Skeletal muscle tissue (tissue), 4 donors: ENCODE measurements around the gene TMEM150B. TPM values are rescaled to one million over a fixed set of nuclear protein-coding genes. Genes with fewer than 3 reads are reported as not detected.

ENCODE experiments used
- H3K27ac ChIP-seq: one replicate; pipeline ENCODE4 v1.7.0; 2013; ENCODE audit warnings: mild to moderate bottlenecking, low read depth, low read length, inconsistent platforms
- H3K27me3 ChIP-seq, 3 donors: one replicate each; pipeline ENCODE4 v1.7.0; 2013; ENCODE audit warnings: low read length in 3 of 3; ENCODE audit not compliant: control insufficient read depth in 3 of 3, insufficient read depth in 3 of 3
- H3K36me3 ChIP-seq, 3 donors: one replicate each; pipeline ENCODE4 v1.7.0; 2013; ENCODE audit warnings: low read length in 3 of 3; ENCODE audit not compliant: control insufficient read depth in 3 of 3, insufficient read depth in 3 of 3
- H3K4me1 ChIP-seq, 3 donors: one replicate each; pipeline ENCODE4 v1.7.0; 2013; ENCODE audit warnings: low read length in 3 of 3, mild to moderate bottlenecking in 3 of 3; ENCODE audit not compliant: control insufficient read depth in 3 of 3, insufficient read depth in 3 of 3
- H3K4me3 ChIP-seq, 3 donors: one replicate each; pipeline ENCODE4 v1.7.0; 2013; ENCODE audit warnings: low read length in 3 of 3
- H3K9ac ChIP-seq, 3 donors: one replicate each; pipeline ENCODE4 v1.7.0; 2013; ENCODE audit warnings: low read length in 3 of 3, mild to moderate bottlenecking in 3 of 3, moderate library complexity in 2 of 3, low read depth in 1 of 3
- H3K9me3 ChIP-seq, 3 donors: one replicate each; pipeline ENCODE4 v1.7.0; 2013; ENCODE audit warnings: low read length in 3 of 3; ENCODE audit not compliant: control insufficient read depth in 3 of 3
- total RNA-seq: library from RNA; depleted of rRNA; stranded (reverse); fragments of >200 nt; gene quantifications from one replicate; pipeline ENCODE4 v1.2.3, GENCODE V29; 2014
- donor health status: Osteomylitis.

Gene TMEM150B
- total RNA-seq, 1 donor from 2014 or later, result 0.52 TPM

DNA sequence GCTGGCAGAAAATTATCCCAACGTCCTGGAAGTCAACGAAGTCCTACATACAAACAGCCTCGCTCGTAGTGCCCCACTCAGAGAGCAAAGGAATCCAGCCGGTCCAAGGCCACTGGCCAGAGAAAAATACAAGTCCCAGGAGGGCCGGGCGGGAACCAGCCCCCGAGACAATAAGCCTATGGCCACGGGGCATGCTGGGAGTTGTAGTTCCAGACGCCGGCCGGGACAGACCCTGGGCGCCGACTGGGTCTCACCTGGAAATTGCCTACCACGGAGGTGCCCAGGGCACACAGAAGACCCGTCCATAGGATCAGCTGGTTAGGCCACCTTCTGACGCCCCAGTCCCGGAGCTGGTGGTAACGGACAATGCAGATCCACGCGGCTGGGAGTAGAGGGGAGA is 5.4 kb downstream of the TMEM150B start:
- peak overlapping the region in 1 of 3 donors; percentile 25 for H3K9ac ChIP-seq
- peaks cover 0 to 14% (median 12%) of the 10 kb centered on the region in 3 donors for H3K27me3 ChIP-seq
- no peaks in the 10 kb centered on the region for H3K9me3 ChIP-seq
- H3K4me3 ChIP-seq, result no peak overlapping the region
- H3K27ac ChIP-seq, result no peak overlapping the region
- peaks cover 0 to 4% (median 0%) of the 10 kb centered on the region in 3 donors for H3K4me1 ChIP-seq
- H3K36me3 ChIP-seq, result no peaks in the 10 kb centered on the region

- no peak overlapping the region for H3K9ac ChIP-seq
- H3K4me3 ChIP-seq, result no peak overlapping the region
- H3K36me3 ChIP-seq, result no peaks in the 10 kb centered on the region
- H3K9me3 ChIP-seq, result no peaks in the 10 kb centered on the region
- no peak overlapping the region for H3K27ac ChIP-seq
- H3K27me3 ChIP-seq, result peaks cover 0 to 12% (median 5%) of the 10 kb centered on the region in 3 donors
- H3K4me1 ChIP-seq, result peaks cover 0 to 4% (median 0%) of the 10 kb centered on the region in 3 donors
Measured at GRCh38 chr19:55316646-55317045, 8.5 kb downstream of the TMEM150B start.

- peaks cover 0 to 12% (median 5%) of the 10 kb centered on the region in 3 donors for H3K27me3 ChIP-seq
- H3K9ac ChIP-seq, result no peak overlapping the region
- H3K4me1 ChIP-seq, result peaks cover 0 to 4% (median 0%) of the 10 kb centered on the region in 3 donors
- no peak overlapping the region for H3K4me3 ChIP-seq
- H3K36me3 ChIP-seq, result no peaks in the 10 kb centered on the region
- no peaks in the 10 kb centered on the region for H3K9me3 ChIP-seq
- no peak overlapping the region for H3K27ac ChIP-seq
Measured at GRCh38 chr19:55315956-55316525, 9.1 kb downstream of the TMEM150B start.

- H3K4me1 ChIP-seq, result no peaks in the 10 kb centered on the region
- no peaks in the 10 kb centered on the region for H3K36me3 ChIP-seq
- no peak overlapping the region for H3K4me3 ChIP-seq
- H3K27me3 ChIP-seq, result no peaks in the 10 kb centered on the region
- no peak overlapping the region for H3K9ac ChIP-seq
- H3K9me3 ChIP-seq, result no peaks in the 10 kb centered on the region
- H3K27ac ChIP-seq, result no peak overlapping the region
Measured at GRCh38 chr19:55314396-55314795, 10.7 kb downstream of the TMEM150B start.

- H3K27me3 ChIP-seq, result no peaks in the 10 kb centered on the region
- no peak overlapping the region for H3K4me3 ChIP-seq
- no peaks in the 10 kb centered on the region for H3K9me3 ChIP-seq
- no peaks in the 10 kb centered on the region for H3K4me1 ChIP-seq
- H3K27ac ChIP-seq, result no peak overlapping the region
- no peak overlapping the region for H3K9ac ChIP-seq
- H3K36me3 ChIP-seq, result no peaks in the 10 kb centered on the region
Measured at GRCh38 chr19:55312621-55313512, 12.3 kb downstream of the TMEM150B start.

DNA sequence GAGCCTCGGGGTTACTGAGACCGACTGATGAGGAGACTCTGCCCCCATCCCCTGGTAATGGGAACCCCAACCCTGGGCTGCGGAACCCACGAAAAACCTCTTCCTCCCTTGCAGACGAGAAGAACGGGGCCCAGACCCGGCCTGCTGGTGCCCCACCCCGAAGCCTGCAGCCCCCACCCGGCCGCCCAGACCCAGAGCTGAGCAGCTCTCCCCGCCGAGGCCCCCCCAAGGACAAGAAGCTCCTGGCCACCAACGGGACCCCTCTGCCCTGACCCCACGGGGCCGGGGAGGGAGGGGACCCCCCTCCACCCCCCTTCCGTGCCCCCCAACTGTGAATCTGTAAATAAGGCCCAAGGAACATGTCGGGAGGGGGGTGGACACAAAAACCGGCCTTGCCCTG is 13.3 kb downstream of the TMEM150B start:
- peaks cover 0 to 1% (median 0%) of the 10 kb centered on the region in 3 donors for H3K36me3 ChIP-seq
- H3K27ac ChIP-seq, result no peak overlapping the region
- H3K9ac ChIP-seq, result no peak overlapping the region
- H3K27me3 ChIP-seq, result no peaks in the 10 kb centered on the region
- no peaks in the 10 kb centered on the region for H3K4me1 ChIP-seq
- no peak overlapping the region for H3K4me3 ChIP-seq
- no peaks in the 10 kb centered on the region for H3K9me3 ChIP-seq

DNA sequence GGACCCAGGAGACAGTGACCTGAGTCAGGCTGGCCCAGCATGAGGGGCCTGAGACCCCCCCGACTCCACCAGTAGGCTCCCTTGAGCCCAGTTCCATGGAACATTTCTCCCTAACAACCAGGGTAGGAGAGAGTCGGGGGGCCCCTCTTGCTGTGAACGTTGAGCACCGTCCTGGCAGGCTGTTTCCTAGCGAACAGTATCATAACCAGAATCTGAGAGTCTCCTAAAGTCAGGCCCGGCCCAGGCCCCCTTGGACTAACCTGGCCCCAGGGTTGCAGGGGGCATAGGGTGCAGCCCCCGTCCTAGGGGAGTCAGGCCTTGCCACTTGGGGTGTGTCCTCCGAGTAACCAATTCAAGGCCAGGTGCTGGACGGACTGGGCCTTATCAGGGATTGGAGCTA is 13.7 kb downstream of the TMEM150B start:
- H3K36me3 ChIP-seq, result peaks cover 0 to 2% (median 0%) of the 10 kb centered on the region in 3 donors

DNA sequence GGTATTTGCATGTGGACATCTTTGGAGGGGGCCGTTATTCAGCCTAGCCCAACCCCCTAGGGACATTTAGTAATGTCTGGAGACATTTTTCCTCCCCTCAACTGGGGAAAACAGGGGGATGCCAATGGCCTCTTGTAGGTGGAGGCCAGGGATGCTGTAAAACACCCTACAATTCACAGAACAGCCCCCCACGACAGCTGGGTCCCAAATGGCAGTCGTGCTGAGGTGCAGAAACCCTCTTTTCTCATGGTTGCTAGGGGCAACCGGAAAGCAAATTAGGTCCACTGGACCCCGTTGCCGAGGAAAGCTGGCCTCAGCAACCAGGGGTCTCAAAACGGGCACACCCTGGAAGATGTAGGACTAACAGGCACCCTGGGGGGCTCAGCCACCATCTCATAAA is 14.6 kb downstream of the TMEM150B start:
- peaks cover 0 to 4% (median 0%) of the 10 kb centered on the region in 3 donors for H3K36me3 ChIP-seq
- H3K4me1 ChIP-seq, result no peaks in the 10 kb centered on the region
- H3K27ac ChIP-seq, result no peak overlapping the region
- H3K4me3 ChIP-seq, result no peak overlapping the region
- H3K27me3 ChIP-seq, result no peaks in the 10 kb centered on the region
- no peak overlapping the region for H3K9ac ChIP-seq
- no peaks in the 10 kb centered on the region for H3K9me3 ChIP-seq

More for the DNA sequence above, 13.7 kb downstream of the TMEM150B start:
- Histone ChIP-seq H3K27me3 (no peaks in the 10 kb centered on the region), H3K27ac (no peak overlapping the region), H3K9ac (no peak overlapping the region), H3K9me3 (no peaks in the 10 kb centered on the region), H3K4me3 (no peak overlapping the region), H3K4me1 (no peaks in the 10 kb centered on the region)

DNA sequence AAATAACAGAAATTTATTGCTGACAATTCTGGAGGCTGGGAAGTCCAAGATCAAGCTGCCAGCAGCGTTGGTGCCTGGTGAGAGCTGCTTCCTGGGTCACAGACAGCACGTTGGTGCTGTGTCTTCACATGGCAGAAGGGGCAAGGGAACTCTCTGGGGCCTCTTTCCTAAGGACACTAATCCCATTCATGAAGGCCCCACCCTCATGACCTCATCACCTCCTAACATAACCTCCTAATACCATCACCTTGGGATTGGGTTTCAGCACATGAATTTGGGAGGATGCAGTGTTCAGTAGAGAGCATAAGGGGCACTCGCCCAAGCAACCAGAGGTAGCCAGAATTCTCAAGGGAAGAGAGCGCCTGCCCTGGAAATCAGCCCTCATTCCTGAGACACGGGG is 15.7 kb downstream of the TMEM150B start:
- H3K4me3 ChIP-seq, result no peak overlapping the region
- H3K36me3 ChIP-seq, result peaks cover 0 to 4% (median 0%) of the 10 kb centered on the region in 3 donors
- no peaks in the 10 kb centered on the region for H3K27me3 ChIP-seq
- no peak overlapping the region for H3K27ac ChIP-seq
- no peaks in the 10 kb centered on the region for H3K9me3 ChIP-seq
- H3K9ac ChIP-seq, result no peak overlapping the region
- H3K4me1 ChIP-seq, result no peaks in the 10 kb centered on the region

DNA sequence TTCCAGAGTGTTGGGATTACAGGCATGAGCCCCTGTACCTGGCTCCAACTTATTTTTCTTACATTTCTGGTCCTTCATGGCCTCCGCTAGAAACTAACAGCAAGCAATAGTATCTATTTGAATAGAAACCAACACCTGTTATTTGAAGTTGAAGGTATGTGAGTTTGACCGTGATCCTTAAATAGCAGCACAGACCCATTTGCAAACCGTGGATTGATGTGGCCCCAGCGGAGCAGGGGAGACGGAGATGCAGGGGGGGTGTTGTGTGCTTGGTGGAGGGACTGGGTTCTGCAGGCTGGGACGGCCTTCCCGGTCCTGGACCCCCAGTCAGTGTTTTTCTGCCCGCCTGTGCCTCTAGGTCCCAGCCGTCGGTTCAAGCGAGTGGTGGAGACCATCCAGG is 16.9 kb downstream of the TMEM150B start:
- Histone ChIP-seq H3K9ac (no peak overlapping the region), H3K36me3 (peaks cover 0 to 4% (median 0%) of the 10 kb centered on the region in 3 donors), H3K9me3 (no peaks in the 10 kb centered on the region), H3K27me3 (no peaks in the 10 kb centered on the region), H3K4me3 (no peak overlapping the region), H3K27ac (no peak overlapping the region), H3K4me1 (no peaks in the 10 kb centered on the region)
